ENCODE results near the gene FGD4.
A peak's percentile ranks its signal among the peaks of the same experiment; 100 is the strongest.

The FGD4 gene

GRCh38 chr12:32533971-32534590 lies 134.7 kb downstream of the FGD4 start:
- DNase-seq (ENCODE audit: low read depth): peak; percentile 97
- no peak for TF ChIP-seq CTCF (conservative IDR thresholded peaks at IDR 0.05; ENCODE audit: control insufficient read depth, insufficient read depth, low read depth, low read length)
- H3K4me3 ChIP-seq (ENCODE audit: control insufficient read depth, low read depth, low read length): peak overlapping the region; percentile 60

- H3K4me3 ChIP-seq (ENCODE audit: control insufficient read depth, low read depth, low read length): peak overlapping the region; percentile 60
- no peak for DNase-seq (ENCODE audit: low read depth)
- no peak for TF ChIP-seq CTCF (conservative IDR thresholded peaks at IDR 0.05; ENCODE audit: control insufficient read depth, insufficient read depth, low read depth, low read length)
Observed at GRCh38 chr12:32534698-32535097, 135.3 kb downstream of the FGD4 start.

- DNase-seq (ENCODE audit: low read depth): peak; percentile 73
- peak overlapping the region; percentile 60 for H3K4me3 ChIP-seq (ENCODE audit: control insufficient read depth, low read depth, low read length)
- TF ChIP-seq CTCF (conservative IDR thresholded peaks at IDR 0.05; ENCODE audit: control insufficient read depth, insufficient read depth, low read depth, low read length): no peak
Observed at GRCh38 chr12:32535288-32535999, 136.1 kb downstream of the FGD4 start.

- no peak for DNase-seq (ENCODE audit: low read depth)
- H3K4me3 ChIP-seq (ENCODE audit: control insufficient read depth, low read depth, low read length): no peak overlapping the region
- no peak for TF ChIP-seq CTCF (conservative IDR thresholded peaks at IDR 0.05; ENCODE audit: control insufficient read depth, insufficient read depth, low read depth, low read length)
Observed at GRCh38 chr12:32536000-32536345, 136.6 kb downstream of the FGD4 start.

GRCh38 chr12:32541754-32542374 lies 142.5 kb downstream of the FGD4 start:
- DNase-seq (ENCODE audit: low read depth): peak; percentile 31
- H3K4me3 ChIP-seq (ENCODE audit: control insufficient read depth, low read depth, low read length): no peak overlapping the region
- no peak for TF ChIP-seq CTCF (conservative IDR thresholded peaks at IDR 0.05; ENCODE audit: control insufficient read depth, insufficient read depth, low read depth, low read length)

- TF ChIP-seq CTCF (conservative IDR thresholded peaks at IDR 0.05; ENCODE audit: control insufficient read depth, insufficient read depth, low read depth, low read length): peak; percentile 2
- no peak overlapping the region for H3K4me3 ChIP-seq (ENCODE audit: control insufficient read depth, low read depth, low read length)
- no peak for DNase-seq (ENCODE audit: low read depth)
Observed at GRCh38 chr12:32542428-32543229, 143.3 kb downstream of the FGD4 start.
